Activated T-cell treated with anti-CD3 and anti-CD28 coated beads for 4 hours (primary cell): ENCODE measurements around the gene AUNIP.

Experiments used
- DNase-seq: peaks from one replicate; pipeline ENCODE4 v3.0.0-alpha.2; 2020

The AUNIP gene

GRCh38 chr1:25825605-25826004 lies 33.7 kb downstream of the AUNIP start:
- DNase-seq: no peak

- no peak for DNase-seq
Measured at GRCh38 chr1:25821630-25822091, 37.6 kb downstream of the AUNIP start.

- DNase-seq: no peak
Measured at GRCh38 chr1:25821112-25821476, 38.2 kb downstream of the AUNIP start.

- DNase-seq: peak; percentile 55
Measured at GRCh38 chr1:25820247-25821111, 38.8 kb downstream of the AUNIP start.

GRCh38 chr1:25819491-25820246 lies 39.6 kb downstream of the AUNIP start, which contains the start of gene MTFR1L:
MTFR1L (plus strand) TSS chr1:25819954; CDS start chr1:25823105, 3,151 bp downstream.
- peak; percentile 92 for DNase-seq

- no peak for DNase-seq
Measured at GRCh38 chr1:25818569-25818968, 40.7 kb downstream of the AUNIP start.

GRCh38 chr1:25817840-25818501 lies 41.3 kb downstream of the AUNIP start:
- no peak for DNase-seq

- DNase-seq: no peak
Measured at GRCh38 chr1:25816112-25816718, 43.0 kb downstream of the AUNIP start.

- DNase-seq: no peak
Measured at GRCh38 chr1:25815208-25816111, 43.8 kb downstream of the AUNIP start.

GRCh38 chr1:25814549-25815087 lies 44.6 kb downstream of the AUNIP start:
- DNase-seq: no peak

GRCh38 chr1:25813734-25814471 lies 45.4 kb downstream of the AUNIP start:
- DNase-seq: no peak

GRCh38 chr1:25813071-25813733 lies 46.1 kb downstream of the AUNIP start:
- no peak for DNase-seq

GRCh38 chr1:25811384-25812082 lies 47.7 kb downstream of the AUNIP start:
- DNase-seq: no peak

- peak; percentile 78 for DNase-seq
Measured at GRCh38 chr1:25810341-25811299, 48.6 kb downstream of the AUNIP start.

GRCh38 chr1:25809929-25810328 lies 49.3 kb downstream of the AUNIP start:
- DNase-seq: no peak

GRCh38 chr1:25809283-25809926 lies 49.9 kb downstream of the AUNIP start:
- DNase-seq: no peak

GRCh38 chr1:25808481-25809244 lies 50.6 kb downstream of the AUNIP start:
- DNase-seq: no peak
